HG02981 (cell line): Measurements from ENCODE around the gene SPRY1.
A peak's percentile ranks its signal among the peaks of the same experiment; 100 is the strongest.

ENCODE experiments used
- ATAC-seq: cut with Tn5 transposase; IDR thresholded peaks from one replicate; pipeline ENCODE4 v1.9.1; 2021; ENCODE audit warnings: mild to moderate bottlenecking, moderate library complexity; ENCODE audit not compliant: unreplicated experiment

The SPRY1 gene

GRCh38 chr4:123438031-123438430 is 41.4 kb downstream of the SPRY1 start:
- ATAC-seq = no peak

- ATAC-seq = peak; percentile 70
Measured at GRCh38 chr4:123443401-123444289, 47.0 kb downstream of the SPRY1 start.

GRCh38 chr4:123444290-123444731 is 47.7 kb downstream of the SPRY1 start:
- peak; percentile 84 for ATAC-seq

GRCh38 chr4:123446865-123447474 is 50.4 kb downstream of the SPRY1 start:
- ATAC-seq = no peak

GRCh38 chr4:123449362-123449761 is 52.8 kb downstream of the SPRY1 start:
- peak; percentile 19 for ATAC-seq

GRCh38 chr4:123449780-123450179 is 53.2 kb downstream of the SPRY1 start:
- ATAC-seq = peak; percentile 89

GRCh38 chr4:123450393-123450792 is 53.8 kb downstream of the SPRY1 start:
- no peak for ATAC-seq

GRCh38 chr4:123452616-123453015 is 56.0 kb downstream of the SPRY1 start:
- no peak for ATAC-seq

- ATAC-seq = no peak
Measured at GRCh38 chr4:123453061-123453680, 56.6 kb downstream of the SPRY1 start.
